HG03558 (cell line): ENCODE results near the gene ESYT1.
"Not testable (repeated sequence)": the region's sequence is repeated elsewhere in the genome, so short reads cannot be mapped to it uniquely, and the experiment has no call there.

Experiments used
- ATAC-seq: cut with Tn5 transposase; IDR thresholded peaks from one replicate; pipeline ENCODE4 v1.9.1; 2021; ENCODE audit warnings: moderate number of reproducible peaks; ENCODE audit not compliant: unreplicated experiment; ENCODE audit errors: extremely low read depth

ESYT1 gene

GRCh38 chr12:56103066-56103711, 24.9 kb upstream of the ESYT1 start:
- no peak for ATAC-seq

GRCh38 chr12:56103823-56104108, 24.3 kb upstream of the ESYT1 start:
- ATAC-seq = peak; percentile 4

DNA sequence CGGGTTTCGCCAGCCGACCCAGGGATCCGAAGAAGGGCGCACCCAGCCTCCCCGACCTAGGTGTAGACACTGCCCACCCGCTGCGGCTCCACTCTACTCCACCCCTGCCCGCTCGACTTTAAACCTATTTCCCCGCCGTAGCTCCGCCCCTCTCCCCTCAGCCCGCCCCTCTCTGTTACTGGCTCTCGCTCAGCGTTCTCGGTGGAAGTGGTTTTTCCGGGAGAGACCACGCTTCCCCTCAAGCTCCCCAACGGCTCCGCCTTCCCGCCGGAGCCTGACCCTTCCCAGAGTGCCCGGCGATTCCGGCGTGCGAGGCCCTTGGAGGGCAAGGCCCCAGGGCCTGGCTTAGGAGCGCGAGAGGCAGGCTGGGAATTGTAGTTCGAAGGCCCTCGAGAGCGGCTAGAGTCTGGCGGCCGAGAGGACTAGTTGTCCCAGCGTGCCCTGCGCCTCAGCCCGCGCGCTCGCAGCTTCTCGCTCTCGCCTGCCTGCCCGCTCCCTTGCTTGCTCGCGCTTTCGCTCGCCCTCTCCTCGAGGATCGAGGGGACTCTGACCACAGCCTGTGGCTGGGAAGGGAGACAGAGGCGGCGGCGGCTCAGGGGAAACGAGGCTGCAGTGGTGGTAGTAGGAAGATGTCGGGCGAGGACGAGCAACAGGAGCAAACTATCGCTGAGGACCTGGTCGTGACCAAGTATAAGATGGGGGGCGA, 23.8 kb upstream of the ESYT1 start, which contains the start of gene PA2G4:
Gene PA2G4, plus strand, starts transcription at position 451 of the 706 bp plus-strand sequence. Its CDS starts 179 bp downstream, at position 630.
- ATAC-seq = peak; percentile 95

GRCh38 chr12:56104815-56105608, 23.1 kb upstream of the ESYT1 start:
- ATAC-seq = no peak

DNA sequence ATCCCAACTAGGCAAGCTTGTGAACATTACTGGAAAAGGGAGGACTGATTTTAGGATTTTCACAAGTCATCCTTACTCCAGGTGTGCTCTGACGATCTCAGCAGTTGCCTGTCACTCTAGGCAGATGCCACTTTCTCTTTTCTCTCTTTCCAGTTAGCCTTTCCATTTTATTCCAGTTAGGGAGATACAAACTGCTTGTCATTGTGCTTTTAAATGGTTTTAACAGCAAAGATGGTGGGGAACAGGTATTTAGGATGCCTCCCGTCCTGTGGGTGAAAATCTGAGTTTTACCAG, 22.5 kb upstream of the ESYT1 start:
- ATAC-seq = no peak

DNA sequence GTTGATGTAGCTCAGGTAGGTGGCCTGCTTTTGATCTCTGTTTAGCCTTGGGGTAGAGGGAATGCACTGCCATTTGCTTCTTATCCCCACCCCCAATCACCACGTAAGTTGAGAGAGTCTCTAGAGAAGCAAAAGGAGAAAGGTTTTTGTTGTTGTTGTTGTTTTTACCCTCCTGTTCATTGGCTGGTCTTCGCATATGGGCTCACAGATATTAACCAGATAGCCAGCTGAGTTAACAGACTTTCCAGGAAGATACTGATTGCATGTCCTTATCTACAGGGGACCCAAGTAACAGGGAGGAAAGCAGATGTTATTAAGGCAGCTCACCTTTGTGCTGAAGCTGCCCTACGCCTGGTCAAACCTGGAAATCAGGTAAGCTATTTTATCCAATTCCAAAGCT, 20.8 kb upstream of the ESYT1 start:
- ATAC-seq = no peak

- no peak for ATAC-seq
Observed at GRCh38 chr12:56110571-56110970, 17.5 kb upstream of the ESYT1 start.

- no peak for ATAC-seq
Observed at GRCh38 chr12:56114084-56114483, 14.0 kb upstream of the ESYT1 start.

DNA sequence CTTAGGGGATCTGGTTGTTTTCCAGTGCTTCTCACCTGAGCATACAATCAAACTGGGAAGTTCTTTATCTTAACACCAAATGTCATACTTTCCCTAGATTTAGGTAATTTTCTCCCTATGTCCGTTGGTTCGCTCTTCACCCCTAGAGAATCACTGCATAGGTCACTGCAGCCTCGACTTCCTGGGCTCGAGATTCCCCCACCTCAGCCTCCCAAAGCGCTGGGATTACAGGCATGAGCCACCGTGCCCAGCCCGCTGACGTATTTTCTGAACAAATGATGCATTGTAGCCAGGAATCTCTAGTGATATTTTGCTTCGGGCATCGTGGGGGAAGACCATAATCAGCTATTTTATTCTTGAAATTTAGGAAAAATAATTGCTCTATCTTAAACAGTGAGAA, 12.7 kb upstream of the ESYT1 start:
- no peak for ATAC-seq

DNA sequence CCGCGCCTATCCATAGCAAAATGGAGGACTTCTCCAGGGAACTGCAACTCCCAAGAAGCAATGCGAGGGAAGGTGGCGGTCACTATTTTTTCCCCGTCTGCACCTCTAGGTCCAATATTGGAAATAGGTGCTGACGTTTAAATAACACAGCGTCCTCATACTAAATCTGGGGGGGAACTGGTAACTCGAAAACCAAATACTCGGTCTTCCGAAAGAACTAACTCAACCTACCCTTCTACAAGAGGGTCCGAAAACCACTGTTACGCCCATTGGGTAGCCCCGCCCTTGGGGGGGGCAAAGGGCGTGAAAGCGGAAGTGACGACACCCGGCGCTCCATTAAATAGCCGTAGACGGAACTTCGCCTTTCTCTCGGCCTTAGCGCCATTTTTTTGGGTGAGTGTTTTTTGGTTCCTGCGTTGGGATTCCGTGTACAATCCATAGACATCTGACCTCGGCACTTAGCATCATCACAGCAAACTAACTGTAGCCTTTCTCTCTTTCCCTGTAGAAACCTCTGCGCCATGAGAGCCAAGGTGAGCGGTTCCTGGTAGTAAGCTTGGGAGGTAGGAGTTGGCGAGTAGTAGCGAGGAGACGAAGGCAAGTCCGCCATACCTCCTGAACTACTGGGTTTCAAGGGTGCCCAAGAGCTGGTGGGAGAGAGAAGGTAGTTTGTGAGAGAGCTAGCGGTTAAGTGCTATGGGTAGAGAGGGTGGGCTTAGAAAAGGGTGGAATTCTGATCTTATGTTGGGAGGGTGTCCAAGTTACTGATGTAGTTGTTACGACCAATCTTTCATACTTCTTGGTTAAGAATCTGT, 11.6 kb upstream of the ESYT1 start, which contains the start of gene RPL41:
Gene RPL41, plus strand, starts transcription at position 367 of the 815 bp plus-strand sequence.
- ATAC-seq = no peak

- ATAC-seq = not testable (repeated sequence)
Observed at GRCh38 chr12:56117082-56117706, 10.9 kb upstream of the ESYT1 start.

GRCh38 chr12:56117778-56118687, 10.0 kb upstream of the ESYT1 start, which contains the start of gene ZC3H10:
Gene ZC3H10, plus strand, starts transcription at chr12:56118266. Its CDS starts 2,297 bp downstream, at chr12:56120563.
- peak; percentile 89 for ATAC-seq

DNA sequence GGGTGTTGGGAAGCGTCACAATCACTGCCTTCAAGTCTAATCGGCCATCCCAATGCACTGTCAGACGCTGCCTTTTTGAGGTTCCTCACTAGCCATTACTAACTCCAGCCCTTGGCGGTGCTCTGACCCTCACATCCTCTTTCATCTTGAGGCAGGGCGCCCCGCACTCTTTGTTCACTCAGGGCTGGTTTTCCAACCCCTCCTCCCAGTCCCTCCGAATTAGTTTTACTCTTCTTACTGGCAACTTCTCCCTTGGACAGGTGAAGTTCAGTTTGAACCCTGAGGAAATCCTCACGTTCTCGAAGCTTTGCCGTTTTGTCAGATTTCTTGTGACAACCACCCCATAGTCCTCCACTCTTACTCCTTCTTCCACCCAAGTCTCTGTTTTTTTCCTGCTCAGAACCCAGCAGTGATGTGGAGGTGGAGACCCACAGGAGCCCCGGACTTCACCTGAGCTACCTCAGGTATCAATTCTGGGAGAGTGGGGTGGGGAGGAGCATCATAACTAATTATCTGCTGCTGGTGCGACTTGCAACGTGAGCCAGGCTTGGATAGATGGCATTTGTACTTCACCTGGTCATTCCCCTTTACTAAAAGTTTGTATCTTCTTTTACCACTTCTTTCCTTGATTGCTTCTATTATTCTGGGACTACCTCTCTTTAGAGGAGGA, 9.2 kb upstream of the ESYT1 start:
- no peak for ATAC-seq

DNA sequence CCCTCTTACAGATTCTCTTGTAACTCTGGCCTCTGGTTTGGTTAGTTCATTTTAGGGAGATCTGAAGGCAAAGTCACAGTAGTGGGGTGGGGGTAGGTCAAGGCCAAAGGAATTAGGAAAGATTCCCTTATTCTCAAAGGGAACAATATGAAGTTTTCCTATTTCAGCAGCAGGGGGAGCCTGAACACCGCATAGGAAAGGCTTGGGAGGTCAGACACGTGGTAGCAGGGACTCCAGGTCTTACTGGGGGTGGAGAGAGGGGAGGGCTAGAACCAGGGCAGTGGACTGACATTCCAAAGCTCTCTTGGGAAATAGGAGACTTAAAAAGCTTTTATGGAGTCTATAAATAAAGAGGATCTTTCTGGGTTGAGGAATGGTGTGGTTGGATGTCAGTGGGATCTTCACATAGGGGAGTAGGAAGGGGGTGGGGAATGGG, 8.7 kb upstream of the ESYT1 start:
- no peak for ATAC-seq

DNA sequence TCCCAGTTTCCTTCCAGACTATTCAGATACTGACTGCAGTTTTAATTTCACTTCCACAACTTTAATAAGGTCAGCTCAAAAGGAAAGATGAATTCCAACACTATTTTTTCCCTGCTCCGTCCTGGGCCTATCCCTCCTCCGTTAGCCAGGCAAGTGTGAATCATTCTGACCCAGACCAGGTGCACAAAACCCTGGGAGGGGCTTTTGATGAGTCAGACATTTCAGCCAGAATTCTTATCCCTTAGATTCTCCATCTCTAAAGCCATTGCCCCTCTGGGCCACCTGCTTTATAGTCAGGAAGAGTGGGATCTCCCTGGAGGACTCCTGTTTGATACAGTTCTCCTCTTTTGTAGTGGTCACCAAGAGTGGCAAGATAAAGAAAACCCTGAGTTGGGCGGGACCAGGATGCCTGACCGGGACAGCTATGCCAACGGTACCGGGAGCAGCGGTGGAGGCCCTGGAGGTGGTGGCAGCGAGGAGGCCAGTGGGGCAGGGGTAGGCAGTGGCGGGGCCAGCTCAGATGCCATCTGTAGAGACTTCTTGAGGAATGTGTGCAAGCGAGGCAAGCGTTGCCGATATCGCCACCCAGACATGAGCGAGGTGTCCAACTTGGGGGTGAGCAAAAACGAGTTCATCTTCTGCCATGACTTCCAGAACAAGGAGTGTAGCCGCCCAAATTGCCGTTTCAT, 7.8 kb upstream of the ESYT1 start:
- ATAC-seq = no peak

GRCh38 chr12:56121204-56121870, 6.7 kb upstream of the ESYT1 start:
- ATAC-seq = no peak

DNA sequence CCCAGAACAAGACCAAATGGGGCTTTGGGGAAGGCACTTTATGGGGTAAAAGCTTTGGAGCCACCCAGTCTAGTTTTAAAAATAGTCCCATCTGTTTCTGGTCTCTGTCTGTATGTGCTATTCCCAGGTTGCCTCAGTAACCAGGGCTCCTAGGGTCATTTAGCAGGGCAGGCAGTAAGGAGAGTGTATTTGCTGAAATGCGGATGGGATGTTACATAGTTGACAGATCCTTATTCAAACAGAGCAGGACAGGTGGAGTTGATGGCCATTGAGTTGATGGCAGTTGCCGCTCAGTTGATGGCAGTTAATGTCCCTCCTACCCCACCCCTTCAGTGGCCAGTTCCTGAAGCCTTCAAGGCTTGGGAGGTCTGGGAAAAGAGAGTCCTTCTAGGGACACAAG, 5.4 kb upstream of the ESYT1 start:
- ATAC-seq = no peak
